AG09319 (cell line): ENCODE data around the gene EHF.

Source experiments
- DNase-seq: peaks from one replicate; pipeline ENCODE4 v3.0.0-alpha.2; 2010; ENCODE audit warnings: low read depth; ENCODE audit errors: extremely low read depth
- CTCF ChIP-seq: IDR thresholded peaks from 2 replicates; pipeline ENCODE4 v1.5.1; 2011; ENCODE audit warnings: low read depth, mild to moderate bottlenecking, inconsistent platforms, low read length, moderate library complexity

Gene EHF

DNA sequence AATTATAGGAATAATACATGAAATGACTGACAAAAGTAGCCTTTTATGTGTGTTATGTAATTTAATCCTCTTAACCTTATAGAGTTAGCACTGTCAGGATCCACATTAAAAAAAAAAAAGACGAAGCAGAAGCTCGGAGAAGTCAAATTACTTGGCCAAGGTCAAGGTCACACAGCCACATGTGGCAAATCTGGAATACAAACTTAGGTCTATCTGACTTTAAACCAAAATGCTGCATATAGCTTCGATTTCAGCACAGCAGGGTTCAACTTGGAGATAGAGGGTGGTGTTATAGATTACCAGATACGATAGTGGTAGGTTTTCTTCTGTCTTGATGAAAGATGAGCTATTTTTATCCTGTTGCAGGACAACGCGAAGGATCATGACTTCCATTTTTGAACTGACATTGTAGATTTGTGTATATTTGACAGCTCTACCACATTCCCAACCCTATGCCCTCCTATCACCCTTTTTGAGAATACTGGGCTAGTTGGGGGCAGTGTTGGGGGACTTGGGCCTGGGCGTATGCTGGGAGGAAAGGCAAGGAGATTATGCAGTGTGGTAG, 11.6 kb upstream of the EHF start:
- no peak for DNase-seq
- no peak for TF ChIP-seq CTCF

DNA sequence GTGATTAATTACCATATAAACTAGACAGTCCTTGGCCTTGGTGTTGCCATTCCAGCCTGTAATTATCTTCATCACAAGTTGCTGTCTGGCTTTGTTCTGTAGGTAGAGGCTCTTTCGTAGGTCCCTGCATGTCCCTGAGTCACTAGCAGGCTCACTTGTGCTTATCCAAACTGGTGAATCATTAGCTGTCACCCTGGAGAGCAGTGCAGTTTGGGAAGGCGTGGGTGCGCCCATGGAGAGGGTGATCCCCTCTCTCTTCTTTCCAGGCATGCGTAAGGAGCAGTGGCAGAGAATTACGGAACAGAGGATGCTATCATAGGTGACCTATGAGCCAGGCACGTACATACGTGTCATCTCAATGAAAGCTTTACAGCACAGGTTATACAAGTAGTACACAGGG, 11.0 kb upstream of the EHF start:
- DNase-seq: no peak
- TF ChIP-seq CTCF: no peak

DNA sequence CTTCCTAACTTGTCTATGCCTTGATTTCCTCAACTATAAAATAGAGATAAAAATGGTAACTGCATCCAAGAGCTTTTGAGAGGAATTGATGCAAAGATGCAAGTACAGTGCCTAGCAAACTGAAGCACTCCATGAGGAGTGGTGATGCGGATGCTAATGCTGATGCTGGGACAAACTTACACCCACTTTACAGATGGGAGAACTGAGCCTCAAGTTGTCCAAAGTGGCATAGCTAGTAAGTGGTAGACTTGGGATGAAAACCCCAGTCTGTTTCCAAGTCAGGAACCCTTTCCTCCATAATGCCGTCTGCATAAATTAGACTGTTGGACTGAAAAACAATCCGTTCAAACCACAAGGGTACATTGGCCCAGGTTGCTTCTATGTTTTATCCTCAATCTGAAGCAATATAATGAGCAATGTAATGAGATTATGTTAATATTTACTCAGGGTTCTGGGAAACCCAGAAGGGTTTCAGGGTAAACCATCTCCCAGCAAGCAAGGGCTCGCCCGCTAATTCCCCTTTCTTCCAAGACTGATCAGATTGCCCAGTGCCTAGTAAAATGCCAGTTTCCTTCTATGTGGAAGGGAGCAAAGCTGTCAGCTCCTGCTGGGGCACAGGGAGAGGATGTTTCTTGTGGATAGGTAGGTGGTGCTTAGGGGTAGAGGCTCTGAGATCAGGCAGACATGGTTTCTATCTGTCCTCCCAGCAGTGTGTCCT, 10.4 kb upstream of the EHF start:
- TF ChIP-seq CTCF: no peak
- no peak for DNase-seq

- DNase-seq: no peak
- TF ChIP-seq CTCF: no peak
Observed at GRCh38 chr11:34613015-34613414, 7.9 kb upstream of the EHF start.

DNA sequence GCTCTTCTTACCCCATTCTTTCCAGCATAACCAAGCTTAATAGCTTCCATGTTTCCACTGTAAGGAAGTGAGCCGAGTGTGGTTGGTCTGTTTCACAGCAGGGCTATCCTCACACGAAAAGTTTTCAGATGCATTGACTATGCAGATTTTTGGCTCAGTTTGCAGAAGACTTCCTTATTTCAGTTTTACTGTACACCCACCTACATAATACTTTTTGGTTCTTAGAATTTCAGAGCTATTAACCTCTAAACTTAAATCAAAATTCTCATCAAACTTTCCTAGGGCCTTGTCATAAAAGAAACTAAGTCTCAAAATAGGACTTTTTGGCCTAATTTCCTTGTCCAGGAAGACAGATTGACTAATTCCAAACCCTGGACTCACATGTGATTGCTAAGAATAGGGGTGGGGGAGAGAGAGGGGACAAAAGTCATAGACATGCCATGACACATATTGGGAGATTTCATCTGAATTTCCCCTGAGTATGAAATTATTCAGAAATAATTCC, 7.3 kb upstream of the EHF start:
- TF ChIP-seq CTCF: no peak
- no peak for DNase-seq

- TF ChIP-seq CTCF: no peak
Observed at GRCh38 chr11:34614344-34615104, 6.4 kb upstream of the EHF start.

DNA sequence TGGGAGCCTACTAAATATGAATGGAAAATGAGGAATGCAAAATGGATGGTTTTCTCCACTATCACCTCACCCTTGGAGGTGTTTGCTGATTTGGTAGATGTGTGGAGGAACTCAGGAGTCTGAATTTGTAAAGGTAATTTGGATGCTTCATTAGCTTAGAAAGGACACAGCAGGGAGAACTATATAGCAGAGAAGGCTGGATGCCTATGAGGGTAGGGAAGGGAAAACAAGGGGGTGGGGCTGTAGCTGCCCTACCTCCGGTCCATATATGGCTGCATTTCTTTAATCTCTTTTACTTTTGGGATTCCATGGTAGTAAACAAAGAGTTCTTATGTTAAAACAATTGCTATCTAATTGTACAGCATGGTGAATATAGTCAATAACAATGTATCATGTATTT, 4.8 kb upstream of the EHF start:
- DNase-seq: no peak
- no peak for TF ChIP-seq CTCF

More at GRCh38 chr11:34614344-34615104, 6.4 kb upstream of the EHF start:
- DNase-seq: peak; percentile 10
